HCT116 (cell line): ENCODE results near the gene GTF3C2. TPM values are rescaled to one million over a fixed set of nuclear protein-coding genes. Genes with fewer than 3 reads are reported as not detected.

Experiments
- ATAC-seq: fragments of 200-7000 bp; cut with Tn5 transposase; 2 replicates; pipeline ENCODE4 v1.9.1; 2020; ENCODE audit warnings: mild to moderate bottlenecking, moderate library complexity
- BruUV-seq: library from RNA; stranded (reverse); fragments of 400-500 nt; replicated peaks from 2 replicates; lab custom pipeline; 2021; lab: Mats Ljungman, UMichigan
- CTCF ChIA-PET: fragments of 300-600 bp; sonication (Branson Sonifier 250); formaldehyde crosslinking; loops from one replicate; lab custom pipeline; 2021; ENCODE audit warnings: antibody characterized with exemption; lab: Charles Lee
- POLR2A ChIA-PET: fragments of 300-600, 350-600 bp; sonication (Branson Sonifier 250); formaldehyde crosslinking; loops from one replicate; lab custom pipeline; 2021; ENCODE audit warnings: antibody characterized with exemption; lab: Charles Lee
- RAD21 ChIA-PET, 2 experiments: fragments of 300-600 bp; sonication (Branson Sonifier 250); formaldehyde crosslinking; loops; one replicate each; lab custom pipeline; 2023; ENCODE audit warnings: low total read pairs in 2 of 2; ENCODE audit not compliant: uncharacterized antibody in 2 of 2, unreplicated experiment in 2 of 2, low non-redundant PET in 1 of 2; lab: Charles Lee
- DNase-seq: peaks from one replicate; pipeline ENCODE4 v3.0.0-alpha.2; 2010; ENCODE audit warnings: low read depth, low spot score
- H2AFZ ChIP-seq: fragments of 200-600 bp; shearing (Covaris generic), sonication (generic); 2 replicates; pipeline ENCODE4 v1.6.1; 2017; ENCODE audit warnings: low read depth, mixed run types, mixed read lengths, antibody characterized with exemption, low read length; ENCODE audit not compliant: poor library complexity, severe bottlenecking
- H3K27ac ChIP-seq: 2 replicates; pipeline ENCODE4 v1.5.1; 2012; ENCODE audit warnings: low read depth, low read length
- H3K27me3 ChIP-seq: fragments of 200-600 bp; sonication (generic); 2 replicates; pipeline ENCODE4 v1.6.1; 2016; ENCODE audit warnings: mixed run types, low read length, mixed read lengths; ENCODE audit not compliant: insufficient read depth
- H3K36me3 ChIP-seq, 2 experiments: fragments of 200-500 bp in 1 of 2; fragments of 200-600 bp in 1 of 2; sonication (Bioruptor generic) in 1 of 2; sonication (generic) in 1 of 2; 2 replicates each; pipeline versions ENCODE4 v1.5.1 to v1.6.1; 2014 to 2016; ENCODE audit warnings: low read length in 2 of 2, inconsistent platforms in 1 of 2, mixed read lengths in 1 of 2, mixed run types in 1 of 2; ENCODE audit not compliant: insufficient read depth in 2 of 2, control insufficient read depth in 1 of 2
- H3K4me1 ChIP-seq, 2 experiments: fragments of 200-600 bp in 1 of 2; sonication (generic) in 1 of 2; 2 replicates each; pipeline versions ENCODE4 v1.5.1 to v1.6.1; 2012 to 2017; ENCODE audit warnings: low read length in 2 of 2, inconsistent platforms in 1 of 2, mild to moderate bottlenecking in 1 of 2, mixed read lengths in 1 of 2, mixed run types in 1 of 2, moderate library complexity in 1 of 2; ENCODE audit not compliant: insufficient read depth in 2 of 2, control insufficient read depth in 1 of 2
- H3K4me2 ChIP-seq: fragments of 200-600 bp; sonication (generic); 2 replicates; pipeline ENCODE4 v1.6.1; 2017; ENCODE audit warnings: mixed run types, low read length, mixed read lengths
- H3K4me3 ChIP-seq, 2 experiments: fragments of 200-600 bp in 1 of 2; sonication (generic) in 1 of 2; replicated peaks in 1 of 2; 2 replicates each; pipeline ENCODE4 v1.5.1; 2011 to 2016; ENCODE audit warnings: low read length in 2 of 2, control low read depth in 1 of 2, low read depth in 1 of 2, mild to moderate bottlenecking in 1 of 2, mixed read lengths in 1 of 2, mixed run types in 1 of 2
- H3K79me2 ChIP-seq: fragments of 200-600 bp; sonication (generic); 2 replicates; pipeline ENCODE4 v1.6.1; 2017; ENCODE audit warnings: mild to moderate bottlenecking, mixed run types, low read length, moderate library complexity, mixed read lengths; ENCODE audit not compliant: insufficient read depth
- H3K9ac ChIP-seq: fragments of 200-600 bp; sonication (generic); 2 replicates; pipeline ENCODE4 v1.6.1; 2016; ENCODE audit warnings: low read length, mixed read lengths
- H3K9me2 ChIP-seq: fragments of 200-600 bp; sonication (generic), shearing (Covaris generic); 2 replicates; pipeline ENCODE4 v1.6.1; 2017; ENCODE audit warnings: mixed run types, mild to moderate bottlenecking, moderate library complexity; ENCODE audit not compliant: insufficient read depth
- H3K9me3 ChIP-seq, 2 experiments: fragments of 200-500 bp in 1 of 2; fragments of 200-600 bp in 1 of 2; sonication (Bioruptor generic) in 1 of 2; sonication (generic) in 1 of 2; 2 replicates each; pipeline ENCODE4 v1.6.1; 2014 to 2017; ENCODE audit warnings: low read length in 2 of 2, mixed read lengths in 2 of 2, inconsistent platforms in 1 of 2, low read depth in 1 of 2, mild to moderate bottlenecking in 1 of 2, mixed run types in 1 of 2, moderate library complexity in 1 of 2; ENCODE audit not compliant: control insufficient read depth in 1 of 2, insufficient read depth in 1 of 2
- H4K20me1 ChIP-seq: fragments of 200-600 bp; sonication (generic), shearing (Covaris generic); 2 replicates; pipeline ENCODE4 v1.6.1; 2017; ENCODE audit warnings: mixed run types, mild to moderate bottlenecking, moderate library complexity; ENCODE audit not compliant: insufficient read depth
- JUND ChIP-seq: IDR thresholded peaks from 2 replicates; pipeline ENCODE4 v1.6.1; 2012
- RAD21 ChIP-seq: IDR thresholded peaks from 2 replicates; pipeline ENCODE4 v1.6.1; 2012; ENCODE audit warnings: low read depth, mild to moderate bottlenecking
- SIN3A ChIP-seq: IDR thresholded peaks from 2 replicates; pipeline ENCODE4 v1.6.1; 2012; ENCODE audit warnings: low read depth
- SRF ChIP-seq: IDR thresholded peaks from 2 replicates; pipeline ENCODE4 v1.6.1; 2012; ENCODE audit warnings: low read depth
- YY1 ChIP-seq: IDR thresholded peaks from 2 replicates; pipeline ENCODE4 v1.6.1; 2011; ENCODE audit warnings: low read length, low read depth, moderate library complexity, mild to moderate bottlenecking; ENCODE audit not compliant: insufficient replicate concordance; ENCODE audit errors: extremely low read depth
- ZFX ChIP-seq: fragments of 450-650 bp; IDR thresholded peaks from 2 replicates; pipeline ENCODE4 v1.6.1; 2017
- ZNF274 ChIP-seq: fragments of 200-500 bp; sonication (Bioruptor generic); IDR thresholded peaks from 2 replicates; pipeline ENCODE4 v1.6.1; 2014; ENCODE audit warnings: mild to moderate bottlenecking, low read depth, low read length, inconsistent platforms
- intact Hi-C: fragments of 100-400 bp; cut with micrococcal nuclease; formaldehyde crosslinking; loops from 2 replicates; pipeline ENCODE4 v1.10.0; 2022
- total RNA-seq: library from RNA; stranded (reverse); gene quantifications from one replicate; pipeline ENCODE4 v1.2.1, GENCODE V29; 2021; ENCODE audit not compliant: unreplicated experiment
- TF ChIP-seq, protein P1 (sequence below): IDR thresholded peaks from 2 replicates; pipeline ENCODE4 v1.6.1; 2012
- TF ChIP-seq, protein P2 (sequence below), 3 experiments: fragments of 200-600 bp in 1 of 3; sonication (generic) in 1 of 3; IDR thresholded peaks in 2 of 3; conservative IDR thresholded peaks in 1 of 3; 2 replicates each; pipeline ENCODE4 v1.5.1; 2012 to 2017; ENCODE audit warnings: low read depth in 2 of 3, low read length in 2 of 3, antibody characterized with exemption in 1 of 3, borderline replicate concordance in 1 of 3, control low read depth in 1 of 3, mild to moderate bottlenecking in 1 of 3, mixed read lengths in 1 of 3, mixed run types in 1 of 3, moderate library complexity in 1 of 3; ENCODE audit not compliant: insufficient read depth in 1 of 3

The GTF3C2 gene
- total RNA-seq, 1 experiment from 2014 or later, result 88.2 TPM

DNA sequence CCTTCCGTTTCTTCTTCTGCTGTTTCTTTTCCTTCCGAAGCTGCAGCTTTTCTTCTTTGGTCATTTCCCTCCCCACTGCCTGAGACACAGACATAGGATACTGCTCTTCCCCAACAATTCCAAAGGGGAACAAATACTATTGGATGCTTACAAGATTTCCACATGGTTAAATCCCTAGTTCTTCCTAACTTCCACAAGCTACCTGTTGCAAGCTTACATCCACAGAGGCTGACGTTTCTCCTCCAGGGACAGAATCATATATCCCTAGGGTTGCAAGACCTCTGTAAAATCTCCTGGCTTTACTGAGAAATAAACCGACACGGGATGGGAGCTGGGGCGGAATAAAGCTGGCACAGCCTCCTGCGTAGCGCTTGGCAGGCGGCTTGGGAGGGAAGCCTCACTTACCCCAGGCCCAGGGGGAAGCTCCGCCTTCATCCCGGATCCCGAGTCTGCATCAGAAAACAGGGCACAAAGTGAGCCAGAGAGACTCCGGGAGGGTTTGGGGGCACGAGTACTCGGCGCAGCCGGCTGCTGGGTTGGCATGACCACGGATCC lies 13.0 kb upstream of the GTF3C2 start:
- Histone ChIP-seq H3K4me1 (peaks cover 10 to 29% of the 10 kb centered on the region in 2 experiments; a peak in 3 of 4 replicates), H3K4me3 (peak overlapping the region; percentile 64 to 96), H3K79me2 (peaks cover 53% of the 10 kb centered on the region), H3K9me3 (no peaks in the 10 kb centered on the region), H3K36me3 (peaks cover 23 to 45% of the 10 kb centered on the region in 2 experiments; a peak in 3 of 4 replicates), H3K27me3 (no peaks in the 10 kb centered on the region), H2AFZ (no peak overlapping the region), H3K27ac (peak overlapping the region; percentile 85), H3K9ac (peak overlapping the region; percentile 83), H4K20me1 (no peaks in the 10 kb centered on the region), H3K4me2 (peak overlapping the region; percentile 85), H3K9me2 (no peaks in the 10 kb centered on the region)
- RAD21 ChIA-PET, result interaction anchor here in 1 of 2 experiments (1.4 kb wide), 1 partner anchor 67 kb away, joined by 4 read pairs; no protein-coding TSS in a partner anchor
- POLR2A ChIA-PET, result interaction anchor here (1.1 to 3.9 kb wide), 4 partner anchors 9 to 46 kb away, joined by 4 to 14 read pairs (median 5); partner anchors contain the start of genes GTF3C2 and MPV17
- ATAC-seq, result peak; percentile 43
- TF ChIP-seq JUND (no peak), SIN3A (no peak), SRF (no peak), RAD21 (no peak), ZFX (no peak), YY1 (no peak), ZNF274 (no peak)
- TF ChIP-seq, protein P1, sequence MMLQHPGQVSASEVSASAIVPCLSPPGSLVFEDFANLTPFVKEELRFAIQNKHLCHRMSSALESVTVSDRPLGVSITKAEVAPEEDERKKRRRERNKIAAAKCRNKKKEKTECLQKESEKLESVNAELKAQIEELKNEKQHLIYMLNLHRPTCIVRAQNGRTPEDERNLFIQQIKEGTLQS, result no peak
- TF ChIP-seq, protein P2, sequence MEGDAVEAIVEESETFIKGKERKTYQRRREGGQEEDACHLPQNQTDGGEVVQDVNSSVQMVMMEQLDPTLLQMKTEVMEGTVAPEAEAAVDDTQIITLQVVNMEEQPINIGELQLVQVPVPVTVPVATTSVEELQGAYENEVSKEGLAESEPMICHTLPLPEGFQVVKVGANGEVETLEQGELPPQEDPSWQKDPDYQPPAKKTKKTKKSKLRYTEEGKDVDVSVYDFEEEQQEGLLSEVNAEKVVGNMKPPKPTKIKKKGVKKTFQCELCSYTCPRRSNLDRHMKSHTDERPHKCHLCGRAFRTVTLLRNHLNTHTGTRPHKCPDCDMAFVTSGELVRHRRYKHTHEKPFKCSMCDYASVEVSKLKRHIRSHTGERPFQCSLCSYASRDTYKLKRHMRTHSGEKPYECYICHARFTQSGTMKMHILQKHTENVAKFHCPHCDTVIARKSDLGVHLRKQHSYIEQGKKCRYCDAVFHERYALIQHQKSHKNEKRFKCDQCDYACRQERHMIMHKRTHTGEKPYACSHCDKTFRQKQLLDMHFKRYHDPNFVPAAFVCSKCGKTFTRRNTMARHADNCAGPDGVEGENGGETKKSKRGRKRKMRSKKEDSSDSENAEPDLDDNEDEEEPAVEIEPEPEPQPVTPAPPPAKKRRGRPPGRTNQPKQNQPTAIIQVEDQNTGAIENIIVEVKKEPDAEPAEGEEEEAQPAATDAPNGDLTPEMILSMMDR (IDR thresholded peaks at IDR 0.05 in 2 of 3, conservative IDR thresholded peaks at IDR 0.05 in 1 of 3; ENCODE audit: borderline replicate concordance in 1 of 3, insufficient read depth in 1 of 3, low read depth in 2 of 3, low read length in 2 of 3), result no peak
- no peak for DNase-seq
- TSS peak; percentile 51 for BruUV-seq
- CTCF ChIA-PET, result interaction anchor here (1.0 to 1.9 kb wide), 3 partner anchors 11 to 67 kb away, joined by 4 to 7 read pairs (median 5); partner anchors contain the start of genes GTF3C2 and ZNF513
- intact Hi-C loops, result loop anchor here (1.0 to 5.0 kb wide), 3 partner anchors 11 to 47 kb away; partner anchors contain the start of genes GTF3C2, MPV17 and ZNF513
